Measurements from ENCODE around the gene DAAM2.
A peak's percentile ranks its signal among the peaks of the same experiment; 100 is the strongest.

The DAAM2 gene

GRCh38 chr6:39925191-39925930, 133.2 kb downstream of the DAAM2 start:
- no peak for DNase-seq (ENCODE audit: extremely low read depth in 1 of 2, low read depth in 1 of 2)

- no peak for DNase-seq (ENCODE audit: extremely low read depth in 1 of 2, low read depth in 1 of 2)
Observed at GRCh38 chr6:39925931-39926290, 133.7 kb downstream of the DAAM2 start.

GRCh38 chr6:39926668-39927067, 134.5 kb downstream of the DAAM2 start:
- no peak for DNase-seq (ENCODE audit: extremely low read depth in 1 of 2, low read depth in 1 of 2)

GRCh38 chr6:39927159-39927558, 135.0 kb downstream of the DAAM2 start:
- no peak for DNase-seq (ENCODE audit: extremely low read depth in 1 of 2, low read depth in 1 of 2)

DNA sequence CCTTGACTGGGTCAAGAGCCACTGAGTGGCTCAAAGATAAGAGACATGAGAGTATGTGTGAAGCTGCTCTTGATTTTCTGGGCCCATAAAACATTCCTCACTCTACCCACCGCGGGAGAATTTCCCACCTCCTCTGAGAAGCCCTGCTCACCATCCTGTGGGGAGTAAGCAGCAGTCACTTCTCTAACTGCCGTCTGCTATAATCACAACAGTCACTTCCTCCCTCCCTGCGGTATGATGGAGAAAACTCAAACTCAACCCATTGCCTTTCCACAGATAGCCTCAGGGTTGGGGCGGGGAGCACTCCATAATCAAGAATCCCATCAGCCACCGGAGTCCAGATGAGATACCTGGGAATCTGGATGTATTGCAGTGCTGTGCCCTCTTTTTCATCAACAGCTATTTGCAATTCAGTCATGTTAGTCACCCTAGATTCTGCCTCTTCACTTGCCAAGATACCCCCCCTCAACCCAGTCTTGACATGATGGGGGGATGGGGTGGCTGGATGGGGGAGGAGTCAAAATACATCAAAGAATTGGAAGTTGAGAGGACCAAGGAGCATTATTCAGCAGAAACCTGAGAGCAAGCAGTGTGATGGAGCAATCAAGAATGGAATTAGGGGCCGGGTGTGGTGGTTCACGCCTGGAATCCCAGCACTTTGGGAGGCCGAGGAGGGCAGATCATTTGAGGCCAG, 137.0 kb downstream of the DAAM2 start:
- no peak for DNase-seq (ENCODE audit: extremely low read depth in 1 of 2, low read depth in 1 of 2)

GRCh38 chr6:39929733-39930461, 137.7 kb downstream of the DAAM2 start:
- DNase-seq (ENCODE audit: extremely low read depth in 1 of 2, low read depth in 1 of 2) = no peak

DNA sequence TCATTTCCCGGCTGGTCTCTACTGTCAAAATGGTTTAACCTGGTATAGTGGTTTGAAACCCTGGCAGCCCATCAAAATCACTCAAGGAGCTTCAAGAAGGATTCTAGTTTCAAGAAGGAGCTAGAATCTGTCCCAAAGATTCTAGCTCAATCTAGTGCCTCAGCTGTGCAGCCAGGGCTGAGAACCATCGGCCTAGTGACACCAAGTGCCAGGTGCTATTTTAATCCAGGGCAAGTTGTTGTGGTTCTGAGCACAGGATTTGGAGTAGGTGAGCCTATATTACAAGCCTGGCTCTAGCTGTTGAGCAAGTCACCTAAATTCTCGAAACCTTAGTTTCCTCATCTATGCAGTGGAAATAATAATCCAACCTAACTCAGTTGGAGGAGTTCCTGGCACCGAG, 138.4 kb downstream of the DAAM2 start:
- no peak for DNase-seq (ENCODE audit: extremely low read depth in 1 of 2, low read depth in 1 of 2)

DNA sequence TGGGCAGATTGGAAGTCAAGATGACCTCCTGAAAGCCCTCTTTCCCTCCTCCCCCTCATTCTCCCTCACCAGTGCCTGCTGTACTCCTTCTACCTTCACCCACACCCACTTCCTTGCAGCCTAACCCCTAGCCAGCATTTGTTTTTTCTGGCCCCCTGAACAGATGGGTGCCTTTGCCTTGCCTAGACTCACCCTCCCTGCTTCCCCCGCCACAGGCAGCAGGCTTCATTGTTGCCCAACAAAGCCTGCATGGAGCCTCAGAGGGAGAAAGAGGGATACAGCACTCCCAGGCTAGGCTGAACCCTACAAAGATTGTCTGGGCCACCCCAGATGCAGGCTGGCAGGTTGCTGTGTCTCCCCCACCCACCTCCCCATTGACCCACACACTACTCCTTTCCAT, 139.4 kb downstream of the DAAM2 start:
- DNase-seq (ENCODE audit: extremely low read depth in 1 of 2, low read depth in 1 of 2) = no peak

DNA sequence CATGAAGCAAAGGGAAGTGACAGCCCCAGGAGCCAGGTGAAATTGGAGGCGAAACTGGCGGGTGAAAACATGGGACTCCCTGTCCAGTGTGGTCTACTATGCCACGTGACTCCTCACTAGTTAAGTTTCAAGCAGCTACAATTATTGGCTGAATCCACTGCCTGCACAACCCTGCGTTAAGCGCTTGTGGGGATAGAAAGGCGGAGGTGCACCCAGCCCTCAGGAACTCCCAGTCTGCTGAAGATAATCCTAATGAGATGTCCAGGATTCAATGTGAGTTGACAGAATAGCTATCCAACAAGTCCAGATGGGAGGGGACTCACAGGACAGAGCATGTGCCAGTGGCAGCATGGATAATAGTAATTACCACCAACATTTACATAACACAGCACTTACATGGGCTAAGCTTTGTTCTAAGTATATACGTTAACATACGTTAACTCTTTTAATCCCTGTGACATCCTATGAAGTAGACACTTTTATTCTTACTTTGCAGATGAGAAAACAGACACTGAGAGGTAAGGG, 140.3 kb downstream of the DAAM2 start:
- no peak for DNase-seq (ENCODE audit: extremely low read depth in 1 of 2, low read depth in 1 of 2)

DNA sequence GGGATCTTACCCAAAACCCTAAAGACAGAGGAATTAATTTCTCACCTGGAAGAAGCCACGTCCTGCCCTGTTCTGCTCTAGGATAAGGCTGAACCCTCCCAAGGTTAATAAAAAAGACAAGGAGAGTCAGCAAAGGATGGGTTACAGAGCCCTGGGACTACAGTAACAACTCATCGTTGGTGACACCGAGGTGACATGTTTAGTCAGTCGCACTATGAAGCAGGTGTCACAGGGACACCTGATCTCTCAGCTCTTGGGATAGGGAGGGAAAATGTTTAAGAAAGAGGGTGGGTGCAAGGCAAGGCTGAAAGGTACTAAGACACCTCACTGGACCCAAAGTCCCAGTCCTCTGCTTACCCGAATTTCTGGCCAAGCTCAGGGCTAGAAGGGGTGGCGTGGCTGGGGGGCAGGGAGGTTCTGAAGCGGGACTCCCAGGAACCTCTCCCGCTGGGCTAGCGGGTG, 141.5 kb downstream of the DAAM2 start:
- DNase-seq (ENCODE audit: extremely low read depth in 1 of 2, low read depth in 1 of 2) = no peak

DNA sequence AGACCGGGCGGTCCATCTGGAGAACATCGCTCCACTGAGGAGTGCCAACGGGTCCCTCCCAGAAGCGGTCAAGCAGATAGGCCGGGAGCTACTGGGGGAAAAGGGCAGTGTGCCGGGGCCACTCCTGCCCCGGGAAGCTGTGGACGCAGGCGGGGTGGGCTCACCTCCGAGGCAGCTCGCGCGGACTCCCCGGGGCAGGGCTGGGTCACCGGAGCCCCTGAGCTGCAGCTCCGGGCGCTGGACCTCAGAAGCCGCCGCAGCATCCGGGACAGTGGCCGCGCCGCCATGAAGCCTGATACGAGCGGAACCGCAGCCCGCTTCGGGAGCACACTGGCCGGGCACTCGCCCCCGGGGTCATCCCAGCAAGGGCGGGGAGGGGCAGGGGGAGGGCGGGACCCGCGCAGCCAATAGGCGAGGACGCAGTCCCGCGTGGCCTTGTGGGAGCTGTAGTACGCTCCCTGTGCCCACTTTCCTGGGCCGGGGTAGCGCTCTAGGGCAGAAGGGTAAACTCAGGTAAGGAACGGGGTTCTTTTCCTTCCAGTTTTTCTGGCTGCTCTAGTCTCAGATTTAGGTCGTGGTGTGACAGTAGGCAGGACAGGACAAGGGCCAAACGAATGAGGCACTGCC, 142.1 kb downstream of the DAAM2 start, which contains the start of gene MOCS1:
Gene MOCS1, minus strand, starts transcription at position 332 of the 627 bp plus-strand sequence. Its CDS starts 45 bp downstream, at position 287.
- DNase-seq (ENCODE audit: extremely low read depth in 1 of 2, low read depth in 1 of 2) = peak in 1 of 2 donors; percentile 23

GRCh38 chr6:39935241-39935640, 143.1 kb downstream of the DAAM2 start:
- no peak for DNase-seq (ENCODE audit: extremely low read depth in 1 of 2, low read depth in 1 of 2)

DNA sequence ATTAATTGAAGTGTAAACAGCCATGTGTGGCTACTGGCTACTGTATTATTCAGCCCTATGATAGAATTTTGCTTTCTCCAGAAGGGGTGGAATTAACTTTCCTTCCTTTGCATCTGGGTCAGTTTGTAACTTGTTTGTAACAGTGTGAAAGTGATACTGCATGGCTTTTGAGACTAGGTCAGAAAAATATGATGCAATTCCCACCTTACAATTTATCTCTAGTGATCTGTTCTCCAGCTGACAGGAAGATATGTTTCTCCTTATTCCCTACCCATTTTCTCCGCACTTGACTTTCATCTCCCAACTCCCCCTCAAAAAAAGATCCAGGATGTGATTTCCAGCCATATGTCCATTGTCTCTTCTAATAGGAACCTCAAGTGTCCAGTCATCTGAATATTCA, 144.7 kb downstream of the DAAM2 start:
- DNase-seq (ENCODE audit: extremely low read depth in 1 of 2, low read depth in 1 of 2) = no peak

DNA sequence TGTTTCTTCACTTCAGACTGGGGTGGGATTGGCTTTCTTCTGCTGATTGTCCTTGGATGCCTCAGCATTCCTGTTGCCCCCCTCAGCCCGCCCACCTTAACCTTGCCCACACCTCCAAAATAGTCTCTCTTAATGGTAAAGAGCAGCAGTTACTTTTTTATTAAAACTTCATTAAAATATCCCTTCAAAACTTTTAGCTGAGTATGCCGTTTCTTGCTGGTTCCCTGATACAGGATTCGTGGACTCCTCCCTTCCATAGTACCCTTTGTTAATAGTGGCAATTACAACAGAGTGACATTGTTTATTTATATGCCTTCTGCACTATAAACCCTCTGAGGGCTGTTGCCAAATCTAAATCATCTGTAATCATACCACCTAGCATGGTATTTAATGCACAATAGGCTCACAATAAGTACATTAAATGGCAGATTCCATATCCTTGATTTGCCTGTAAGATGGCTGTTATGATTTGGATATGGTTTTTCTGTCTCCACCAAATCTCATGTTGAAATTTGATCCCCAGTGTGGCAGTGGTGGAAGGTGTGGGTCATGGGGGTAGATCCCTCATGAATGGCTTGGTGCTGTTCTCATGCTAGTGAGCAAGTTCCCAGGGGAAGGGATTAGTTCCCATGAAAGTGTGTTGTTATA, 145.6 kb downstream of the DAAM2 start:
- no peak for DNase-seq (ENCODE audit: extremely low read depth in 1 of 2, low read depth in 1 of 2)

- DNase-seq (ENCODE audit: extremely low read depth in 1 of 2, low read depth in 1 of 2) = no peak
Observed at GRCh38 chr6:39938773-39939654, 146.8 kb downstream of the DAAM2 start.

- DNase-seq (ENCODE audit: extremely low read depth in 1 of 2, low read depth in 1 of 2) = no peak
Observed at GRCh38 chr6:39941138-39941537, 149.0 kb downstream of the DAAM2 start.

DNA sequence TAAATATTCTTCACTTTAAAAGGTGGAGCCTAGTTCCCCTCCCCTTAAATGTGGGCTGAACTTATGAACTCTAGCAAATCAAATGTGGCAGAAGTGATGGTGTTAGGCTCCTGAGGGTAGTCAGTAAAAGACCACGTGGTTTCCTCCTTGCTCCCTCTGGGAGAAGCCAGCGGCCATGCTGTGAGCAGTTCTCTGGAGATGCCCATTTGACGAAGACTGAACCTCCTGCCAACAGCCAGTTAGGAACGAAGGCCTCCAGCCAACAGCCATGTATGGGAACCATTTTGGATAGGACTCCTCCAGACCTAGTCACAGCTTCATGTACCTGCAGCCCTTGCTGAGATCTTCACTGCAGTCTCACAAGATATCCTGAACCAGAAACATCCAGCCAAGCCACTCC, 149.6 kb downstream of the DAAM2 start:
- DNase-seq (ENCODE audit: extremely low read depth in 1 of 2, low read depth in 1 of 2) = no peak

- no peak for DNase-seq (ENCODE audit: extremely low read depth in 1 of 2, low read depth in 1 of 2)
Observed at GRCh38 chr6:39942903-39943580, 150.9 kb downstream of the DAAM2 start.

DNA sequence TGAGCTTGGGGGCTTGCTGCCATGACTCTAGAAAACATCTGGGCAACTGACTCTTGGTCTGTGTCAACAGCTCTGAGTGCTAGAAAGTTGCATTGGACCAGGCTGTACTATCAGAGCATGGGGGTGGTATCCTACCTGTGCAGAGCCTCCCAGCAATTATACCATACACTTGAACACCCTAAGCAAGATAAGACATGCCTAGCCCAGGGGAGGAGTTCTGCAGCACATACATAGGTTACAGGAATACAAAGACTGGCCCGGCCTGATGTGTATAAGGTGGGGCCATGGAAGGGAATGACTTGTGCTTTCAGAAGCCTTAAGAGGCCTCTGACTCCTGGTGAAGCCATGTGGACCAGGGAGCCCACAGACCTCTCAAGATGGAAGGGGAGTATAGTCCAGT, 153.4 kb downstream of the DAAM2 start:
- no peak for DNase-seq (ENCODE audit: extremely low read depth in 1 of 2, low read depth in 1 of 2)
